HL-60 (cell line): Measurements from ENCODE around the gene TRIM29.

Source experiments
- GABPA ChIP-seq: IDR thresholded peaks from 2 replicates; pipeline ENCODE4 v1.6.1; 2012; ENCODE audit warnings: low read depth
- TF ChIP-seq, protein P1 (sequence below): IDR thresholded peaks from one replicate; pipeline ENCODE4 v1.5.1; 2011; ENCODE audit warnings: low read length, control low read depth, inconsistent platforms; ENCODE audit not compliant: insufficient read depth

DNA sequence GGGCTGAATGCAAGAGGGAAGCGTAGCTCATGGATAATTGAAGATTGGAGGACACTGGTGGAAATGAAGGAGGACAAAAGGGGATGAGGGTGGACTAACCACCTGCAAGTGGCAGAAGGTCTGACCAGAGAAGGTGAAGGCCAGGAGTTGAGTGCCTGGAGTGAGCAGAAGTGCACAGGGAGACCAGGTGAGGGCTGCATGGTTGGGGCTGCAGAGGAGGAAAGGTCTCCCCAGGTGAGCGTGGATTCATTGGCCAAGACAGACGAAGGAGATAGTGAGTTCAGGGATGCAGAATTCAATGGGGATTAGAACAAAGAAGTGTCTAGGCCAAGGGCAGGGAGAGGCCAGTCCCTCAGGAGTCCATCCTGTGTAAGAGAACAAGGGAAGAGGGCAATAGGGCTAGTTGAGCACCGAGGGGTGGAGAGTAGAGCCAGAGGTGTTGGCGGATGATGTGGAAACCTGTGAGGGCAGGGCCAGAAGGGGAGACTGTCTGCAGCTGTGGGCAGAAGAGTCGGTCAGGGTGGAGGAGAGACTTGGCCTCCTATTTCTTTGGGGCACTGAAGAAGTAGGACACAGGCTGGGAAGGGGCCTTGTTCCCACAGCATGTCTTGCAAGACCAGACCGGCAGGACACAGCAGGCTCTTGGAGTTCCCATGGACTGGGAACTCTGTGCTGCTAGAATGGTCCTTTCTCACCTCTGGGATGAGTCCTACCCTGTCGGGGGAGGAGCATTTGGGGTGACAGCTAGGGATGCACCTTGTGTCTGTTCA lies 6.7 kb downstream of the TRIM29 start:
- TF ChIP-seq, protein P1, sequence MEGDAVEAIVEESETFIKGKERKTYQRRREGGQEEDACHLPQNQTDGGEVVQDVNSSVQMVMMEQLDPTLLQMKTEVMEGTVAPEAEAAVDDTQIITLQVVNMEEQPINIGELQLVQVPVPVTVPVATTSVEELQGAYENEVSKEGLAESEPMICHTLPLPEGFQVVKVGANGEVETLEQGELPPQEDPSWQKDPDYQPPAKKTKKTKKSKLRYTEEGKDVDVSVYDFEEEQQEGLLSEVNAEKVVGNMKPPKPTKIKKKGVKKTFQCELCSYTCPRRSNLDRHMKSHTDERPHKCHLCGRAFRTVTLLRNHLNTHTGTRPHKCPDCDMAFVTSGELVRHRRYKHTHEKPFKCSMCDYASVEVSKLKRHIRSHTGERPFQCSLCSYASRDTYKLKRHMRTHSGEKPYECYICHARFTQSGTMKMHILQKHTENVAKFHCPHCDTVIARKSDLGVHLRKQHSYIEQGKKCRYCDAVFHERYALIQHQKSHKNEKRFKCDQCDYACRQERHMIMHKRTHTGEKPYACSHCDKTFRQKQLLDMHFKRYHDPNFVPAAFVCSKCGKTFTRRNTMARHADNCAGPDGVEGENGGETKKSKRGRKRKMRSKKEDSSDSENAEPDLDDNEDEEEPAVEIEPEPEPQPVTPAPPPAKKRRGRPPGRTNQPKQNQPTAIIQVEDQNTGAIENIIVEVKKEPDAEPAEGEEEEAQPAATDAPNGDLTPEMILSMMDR, result no peak
- no peak for TF ChIP-seq GABPA
